GF-D8 (cell line): ENCODE data around the gene SH3BGRL2.

Experiments
- DNase-seq: peaks from one replicate; lab custom pipeline; 2025; lab: John Stamatoyannopoulos, UW

The SH3BGRL2 gene

DNA sequence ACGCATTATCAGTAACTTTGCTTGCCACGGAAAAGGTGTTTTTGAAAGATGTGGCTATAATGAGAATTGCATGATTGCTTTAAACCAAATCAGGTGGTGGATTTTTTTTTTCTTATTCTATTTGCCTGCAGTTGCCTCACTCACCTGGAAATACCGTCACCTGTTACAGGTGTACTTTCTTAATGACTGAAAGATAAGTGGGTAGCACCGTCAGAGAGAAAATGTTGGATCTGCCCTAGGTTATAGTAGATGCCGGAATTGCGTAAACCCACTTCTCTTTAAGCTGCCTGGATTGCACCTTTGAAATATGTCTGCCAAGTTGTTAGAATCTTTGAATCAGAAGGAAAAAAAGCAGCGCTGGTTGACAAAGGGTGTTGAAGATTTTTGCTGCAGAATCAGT lies 68.5 kb downstream of the SH3BGRL2 start:
- no peak for DNase-seq

DNA sequence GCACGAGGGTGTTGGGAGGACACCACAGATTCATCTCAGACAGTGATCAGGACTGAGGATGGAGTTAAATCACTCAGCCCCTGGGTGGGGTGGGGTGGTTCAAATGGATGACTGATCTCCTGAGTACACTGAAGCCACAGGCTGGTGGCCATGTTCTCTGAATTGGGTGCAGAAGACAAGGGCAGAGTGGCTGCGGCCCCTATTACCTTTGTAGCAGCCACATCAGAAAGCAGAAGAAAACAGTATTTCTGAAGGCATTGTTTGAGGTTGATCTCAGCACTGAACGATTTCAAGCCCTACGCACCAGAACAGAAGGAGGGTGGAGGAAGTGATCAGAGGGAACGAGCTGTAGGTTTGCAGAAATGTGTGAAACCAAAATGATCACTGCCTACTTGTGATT lies 71.6 kb downstream of the SH3BGRL2 start:
- DNase-seq: no peak

DNA sequence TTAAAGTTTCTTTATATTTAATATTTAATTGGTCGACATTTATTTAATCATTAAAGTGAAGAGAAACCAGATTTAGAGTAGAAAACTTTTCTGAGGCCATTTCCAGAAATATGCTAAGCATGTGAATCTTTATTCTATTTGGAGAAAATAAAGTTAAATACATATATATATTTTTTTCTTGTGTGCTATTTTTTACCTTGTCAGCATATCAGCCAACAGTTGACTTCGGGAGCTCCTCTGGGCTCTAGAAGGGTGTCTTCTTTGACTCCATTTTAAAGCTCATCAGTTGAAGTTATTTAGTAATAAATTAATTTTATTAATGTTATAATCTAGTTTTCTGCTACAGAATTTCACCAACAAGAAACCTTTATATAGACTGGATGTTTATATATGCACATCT lies 73.1 kb downstream of the SH3BGRL2 start:
- no peak for DNase-seq

DNA sequence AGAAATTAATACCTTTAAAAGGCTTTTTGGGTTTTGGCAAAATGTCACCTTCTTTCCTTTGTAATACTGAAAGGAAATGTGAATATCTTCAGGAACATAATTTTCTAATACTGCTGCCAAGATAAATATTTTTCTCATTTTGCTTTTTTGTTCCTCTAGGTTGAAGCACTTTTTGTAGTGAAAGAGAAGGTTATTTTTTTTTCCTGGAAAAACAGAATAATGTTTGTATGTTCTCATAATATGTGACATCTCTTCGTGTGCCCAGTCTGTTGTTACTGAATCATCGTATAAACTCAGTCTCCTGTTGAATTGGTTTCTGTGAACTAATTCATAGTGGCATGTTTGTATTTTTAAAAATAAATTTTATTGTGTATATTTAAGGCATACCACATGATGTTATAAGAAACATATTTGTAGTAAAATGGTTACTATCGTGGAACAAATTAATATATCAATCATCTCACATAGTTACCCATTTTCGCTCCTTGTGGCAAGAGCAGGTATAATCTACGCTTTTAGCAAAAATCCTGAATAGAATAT lies 74.4 kb downstream of the SH3BGRL2 start:
- DNase-seq: no peak

DNA sequence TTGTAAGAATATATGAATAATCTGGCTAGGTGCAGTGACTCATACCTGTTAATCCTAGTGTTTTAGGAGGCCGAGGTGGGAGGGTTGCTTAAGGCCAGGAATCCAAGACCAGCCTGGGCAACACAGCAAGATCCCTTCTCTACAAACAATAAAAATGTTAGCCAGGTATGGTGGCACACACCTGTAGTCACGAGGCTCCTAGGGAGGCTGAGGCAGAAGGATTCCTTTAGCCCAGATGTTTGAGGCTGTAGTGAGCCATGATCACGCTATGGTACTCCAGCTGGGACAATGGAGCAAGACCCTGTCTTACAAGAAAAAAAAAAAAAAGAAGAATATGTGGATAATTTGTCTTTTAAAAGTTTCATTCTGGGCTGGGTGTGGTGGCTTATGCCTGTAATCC lies 75.4 kb downstream of the SH3BGRL2 start:
- DNase-seq: no peak

DNA sequence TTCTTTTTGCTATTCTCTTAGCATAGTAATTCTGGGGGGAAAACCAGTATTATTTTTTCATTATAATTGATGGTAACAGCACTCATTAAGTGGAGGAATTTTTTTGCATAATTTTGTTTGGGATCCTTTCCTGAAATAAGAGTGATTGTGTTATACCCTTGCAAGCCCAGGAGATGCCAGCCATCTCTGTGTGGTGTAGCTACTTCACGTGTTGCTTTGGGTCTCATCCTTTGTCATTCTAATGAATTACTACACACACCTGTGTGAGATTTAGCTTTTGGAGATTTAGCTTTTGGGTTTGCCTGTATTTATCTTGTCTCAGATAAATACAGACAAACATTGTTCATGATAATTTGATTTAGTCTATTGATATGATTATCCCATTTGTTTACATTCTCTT lies 76.5 kb downstream of the SH3BGRL2 start:
- no peak for DNase-seq

DNA sequence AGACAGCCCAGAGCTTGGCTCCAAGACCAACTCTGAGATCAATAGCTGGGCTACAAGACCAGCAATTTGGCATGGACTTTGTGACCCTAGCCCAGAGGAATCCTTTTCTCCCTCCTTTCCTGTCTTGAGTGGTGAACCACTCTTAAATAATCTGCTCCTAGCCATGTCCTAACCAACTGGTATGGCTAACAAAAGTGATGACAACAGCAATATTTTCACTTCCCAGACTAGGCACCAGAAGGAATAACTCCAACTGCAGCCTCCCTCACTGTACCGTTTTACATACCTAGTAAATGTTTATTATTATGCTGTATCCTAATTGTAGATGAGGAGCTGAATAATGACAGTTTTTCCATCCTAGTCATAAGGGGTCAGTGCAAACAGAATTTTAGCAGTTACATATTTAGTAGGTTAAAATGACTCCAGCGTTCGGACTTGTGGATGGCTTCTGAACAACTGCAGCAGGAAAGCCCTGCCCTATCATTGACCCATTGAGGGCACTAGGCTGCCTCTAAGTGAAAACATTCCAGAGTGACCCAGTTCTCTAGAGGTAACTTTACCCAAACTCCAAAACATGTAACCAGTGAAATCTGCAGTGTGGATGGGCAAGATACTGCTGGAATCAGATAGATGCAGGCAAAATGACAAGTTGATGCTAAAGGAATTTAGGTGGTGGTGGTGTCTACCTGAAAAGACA lies 77.1 kb downstream of the SH3BGRL2 start:
- DNase-seq: no peak

DNA sequence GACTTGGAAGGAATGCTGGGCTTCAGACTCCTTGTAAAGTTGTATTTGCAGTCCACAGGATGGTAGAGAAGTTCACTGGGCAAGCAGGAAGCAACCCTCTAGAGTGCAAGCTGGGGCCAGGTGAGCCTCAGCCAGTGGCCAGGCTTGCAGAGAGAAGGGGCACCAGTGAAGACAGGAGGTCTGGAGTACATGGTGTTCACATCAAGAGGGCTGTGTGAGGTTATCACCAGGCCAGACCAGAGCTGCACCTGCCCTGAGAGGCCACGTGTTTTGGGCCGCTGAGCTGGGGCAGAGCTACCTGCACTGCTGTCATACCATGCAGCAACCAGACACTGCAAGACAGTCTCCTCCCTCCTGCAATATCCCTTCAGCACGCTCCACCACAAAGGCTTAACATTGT lies 79.0 kb downstream of the SH3BGRL2 start:
- no peak for DNase-seq

DNA sequence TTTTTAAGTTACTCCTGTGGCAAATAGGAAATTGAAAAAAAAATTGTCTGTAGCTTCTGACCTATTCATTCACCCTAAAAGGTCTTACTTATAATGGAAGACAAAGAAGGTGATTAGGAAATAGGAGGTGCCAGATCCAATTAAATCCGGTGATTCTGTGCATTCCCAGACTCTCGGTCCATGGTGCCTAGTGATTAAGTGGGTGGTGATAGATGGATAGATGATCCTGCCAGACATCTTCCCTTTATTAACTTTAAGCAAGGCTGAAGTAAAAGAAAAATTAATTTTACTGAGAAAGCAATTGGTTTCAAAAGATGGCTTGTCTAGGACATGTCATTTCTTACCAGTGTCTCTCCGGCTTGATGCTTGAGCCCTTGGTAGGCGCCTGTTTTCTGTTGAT lies 80.0 kb downstream of the SH3BGRL2 start:
- no peak for DNase-seq

DNA sequence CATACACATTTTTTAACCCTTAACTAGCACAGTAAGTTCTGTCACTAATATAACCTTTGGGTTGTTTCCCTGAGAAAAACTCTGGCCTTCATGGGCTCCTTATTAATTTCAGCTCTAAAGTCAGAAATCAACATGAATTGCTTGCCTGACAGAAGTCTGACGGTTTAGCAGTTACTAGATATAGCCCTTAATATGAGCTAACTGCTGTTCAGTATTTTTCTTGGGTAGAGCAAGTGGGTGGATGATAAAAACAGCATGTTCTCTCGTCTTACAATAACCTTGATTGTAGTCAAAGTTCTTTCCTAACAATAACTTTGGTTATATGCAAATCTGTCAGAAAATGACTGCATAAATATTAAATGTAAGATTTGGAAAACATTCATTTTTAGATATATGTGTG lies 81.0 kb downstream of the SH3BGRL2 start:
- no peak for DNase-seq

DNA sequence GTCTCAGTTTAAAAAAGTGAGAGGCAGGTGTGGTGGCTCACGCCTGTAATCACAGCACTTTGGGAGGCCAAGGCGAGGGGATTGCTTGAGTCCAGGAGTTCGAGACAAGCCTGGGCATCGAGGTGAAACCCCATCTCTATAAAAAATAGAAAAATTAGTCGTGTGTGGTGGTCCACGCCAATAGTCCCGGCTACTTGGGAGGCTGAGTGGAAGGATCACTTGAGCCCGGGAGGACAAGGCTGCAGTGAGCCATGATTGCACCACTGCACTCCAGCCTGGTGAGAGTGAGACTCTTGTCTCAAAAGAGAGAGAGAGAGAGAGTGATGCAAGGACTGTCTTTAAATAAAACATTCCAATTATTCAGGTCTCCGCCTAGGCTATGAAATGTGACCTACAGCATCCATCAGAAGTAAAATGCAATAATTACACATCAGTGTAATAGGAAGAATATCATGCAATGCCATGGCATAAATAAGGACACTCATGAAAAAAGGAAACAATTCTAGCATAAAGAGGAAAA lies 81.5 kb downstream of the SH3BGRL2 start:
- DNase-seq: no peak

DNA sequence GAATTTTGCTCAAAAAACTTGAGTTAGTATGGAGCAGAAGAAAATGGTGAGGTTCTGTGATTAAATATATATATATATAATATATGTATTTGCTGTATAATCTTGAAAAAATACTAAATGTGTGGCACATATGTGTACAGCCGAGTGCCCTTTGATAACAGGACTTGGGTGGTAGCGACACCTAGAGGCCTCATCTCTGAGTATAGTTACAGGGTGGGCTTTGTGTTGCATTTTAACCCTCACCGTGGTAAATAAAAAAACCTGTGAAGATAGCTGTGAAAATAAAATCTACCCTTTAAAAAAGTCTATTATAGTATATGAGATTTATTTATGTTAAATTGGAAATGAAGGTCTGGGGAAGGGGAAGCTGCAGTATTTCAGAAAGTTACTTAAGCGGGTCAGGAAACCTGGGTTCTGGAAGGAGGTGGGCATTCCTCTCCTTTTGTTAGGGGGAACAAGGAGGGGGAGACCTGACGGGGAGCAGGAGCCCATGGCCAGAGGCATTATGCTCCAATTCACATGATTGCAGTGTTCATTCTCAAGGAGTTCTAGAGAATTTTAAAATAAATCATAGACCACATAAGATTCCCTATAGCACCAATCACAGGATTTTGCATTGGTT lies 82.7 kb downstream of the SH3BGRL2 start:
- DNase-seq: no peak

DNA sequence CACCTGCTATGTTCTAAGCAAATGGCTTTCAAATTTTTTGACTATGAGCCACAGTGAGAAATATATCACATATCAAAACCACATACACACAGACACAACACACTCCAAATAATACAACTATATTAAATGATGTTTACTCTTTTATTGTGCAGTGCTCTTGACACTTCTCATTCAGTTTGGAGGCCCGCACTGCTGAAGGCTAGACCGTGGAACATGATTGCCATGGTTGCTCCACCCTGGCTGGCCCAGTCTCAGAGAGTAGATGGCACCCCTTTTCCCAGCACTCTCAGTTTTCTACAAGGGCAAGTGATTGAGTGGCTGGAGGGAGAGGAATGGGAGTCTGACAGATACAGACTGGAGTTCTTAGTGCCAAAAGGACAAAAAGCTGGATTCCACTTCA lies 86.9 kb downstream of the SH3BGRL2 start:
- no peak for DNase-seq

DNA sequence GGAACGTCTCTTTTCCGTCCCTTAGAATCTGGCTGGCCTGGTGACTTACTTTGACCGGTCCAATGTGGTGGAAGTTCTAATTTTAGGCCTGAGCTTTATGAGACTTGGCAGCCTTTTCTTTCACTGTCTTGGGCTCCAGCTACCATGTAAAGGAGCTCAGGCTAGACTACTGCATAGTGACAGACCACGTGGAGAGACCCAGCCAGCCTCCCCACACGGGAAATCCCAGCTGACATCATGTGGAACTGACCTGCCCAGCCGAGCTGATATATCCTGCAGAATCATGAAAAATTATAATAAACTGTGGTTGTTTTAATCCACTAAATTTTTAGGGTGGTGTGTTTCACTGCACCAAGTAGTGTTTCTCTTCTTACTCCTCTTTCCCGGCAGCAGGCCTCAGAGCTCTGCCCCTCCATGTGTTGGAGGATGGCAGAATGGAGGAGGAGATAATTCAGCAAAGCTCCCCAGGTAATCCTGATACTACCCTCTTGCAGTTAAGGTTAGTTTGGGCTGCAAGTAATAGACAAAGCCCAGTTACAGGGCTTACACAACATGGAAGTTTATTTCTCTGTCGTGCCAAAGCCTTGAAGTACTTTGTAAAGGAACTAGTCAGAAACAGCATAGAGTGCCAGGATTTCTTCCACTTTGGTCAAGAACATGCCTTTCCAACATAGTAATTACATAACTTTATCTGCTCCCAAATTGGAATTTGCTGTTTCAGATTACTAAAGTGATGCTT lies 87.5 kb downstream of the SH3BGRL2 start:
- no peak for DNase-seq

DNA sequence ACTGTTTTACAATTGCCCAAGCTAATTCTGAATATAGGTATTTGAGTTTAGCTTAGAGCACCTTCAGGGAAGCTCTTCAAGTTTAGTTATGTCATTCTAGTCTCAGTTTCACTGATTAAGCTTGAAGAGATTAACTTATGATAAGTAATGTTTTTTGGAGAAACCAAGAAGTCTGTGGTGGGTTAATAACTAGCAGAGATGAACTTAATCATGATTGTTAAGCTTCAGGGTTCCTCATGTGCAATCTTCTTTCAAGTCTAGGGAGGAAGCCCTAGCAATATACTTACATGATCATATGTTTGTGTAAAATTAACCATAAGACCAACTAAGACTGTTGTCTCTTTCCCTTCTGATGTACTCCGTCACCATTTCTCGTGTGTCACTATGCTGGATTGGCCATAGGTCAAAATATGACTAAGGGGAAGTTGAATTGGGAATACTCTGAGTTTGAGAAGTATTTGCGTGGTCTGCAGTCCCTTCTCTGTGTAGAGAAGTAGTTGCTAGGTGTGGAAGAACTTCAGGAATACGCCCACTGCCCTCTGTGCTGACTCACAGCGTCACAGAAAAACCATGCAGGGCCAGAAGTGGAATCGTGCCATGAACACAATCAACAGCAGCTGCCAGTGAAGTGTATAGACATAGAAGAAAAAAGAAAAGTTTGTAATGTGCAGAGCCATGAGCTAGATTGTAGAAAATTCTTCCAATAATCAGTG lies 88.3 kb downstream of the SH3BGRL2 start:
- no peak for DNase-seq

DNA sequence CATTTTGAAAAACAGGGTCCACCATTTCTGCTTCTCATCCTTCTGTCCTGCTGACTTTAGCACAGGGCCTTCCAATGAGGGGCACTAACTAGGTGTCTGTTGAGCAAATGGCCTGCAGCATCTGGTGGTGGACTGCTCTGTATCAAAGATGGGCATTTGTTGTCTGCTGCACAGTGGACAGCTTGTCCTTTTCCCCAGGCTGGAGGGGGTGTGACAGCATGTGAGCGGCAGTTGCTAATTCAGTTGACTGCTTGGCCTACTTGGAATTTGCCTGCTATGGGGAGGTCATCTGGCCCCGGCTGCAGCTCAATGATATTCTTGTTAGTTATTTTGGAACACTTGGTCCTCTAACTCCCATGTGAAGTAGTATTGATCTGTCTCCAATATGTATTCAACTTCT lies 93.7 kb downstream of the SH3BGRL2 start:
- no peak for DNase-seq

DNA sequence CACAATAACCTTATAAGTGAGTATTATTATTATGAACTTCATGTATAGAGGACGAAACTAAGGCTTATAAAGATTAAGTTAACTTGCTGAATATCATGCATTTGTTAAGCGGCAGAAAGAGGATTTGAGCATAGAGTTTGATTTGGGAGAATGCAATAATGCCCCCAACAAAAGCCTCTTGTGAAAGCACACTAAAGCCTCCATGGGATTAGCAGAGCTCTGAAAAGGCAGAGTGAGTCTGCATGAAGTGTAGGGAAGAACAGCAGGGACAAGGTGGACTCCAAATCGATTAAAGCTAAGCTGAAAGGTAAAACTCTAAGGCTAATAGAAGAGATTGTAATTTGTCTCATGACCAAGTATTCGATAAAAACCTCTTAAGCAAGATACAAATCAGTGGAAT lies 100.3 kb downstream of the SH3BGRL2 start:
- DNase-seq: no peak

DNA sequence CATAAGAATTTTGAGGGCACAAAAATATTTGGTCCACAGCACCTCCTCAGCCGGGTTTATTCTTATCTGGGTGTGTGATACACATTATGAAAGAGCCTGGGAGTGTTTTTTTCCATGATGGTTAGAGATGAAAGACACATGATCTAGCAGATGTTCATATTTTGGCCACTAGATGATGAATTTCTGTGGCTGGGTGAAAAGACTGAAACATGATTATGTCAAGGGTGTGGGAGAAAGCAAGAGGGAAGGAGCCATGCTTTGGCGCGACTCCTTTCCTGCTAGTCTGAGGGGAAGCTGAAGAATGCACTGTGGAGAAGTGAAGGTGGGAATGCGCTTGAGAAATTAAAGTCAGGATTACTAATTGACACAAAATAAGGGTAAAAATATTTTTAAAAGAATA lies 102.3 kb downstream of the SH3BGRL2 start:
- no peak for DNase-seq

DNA sequence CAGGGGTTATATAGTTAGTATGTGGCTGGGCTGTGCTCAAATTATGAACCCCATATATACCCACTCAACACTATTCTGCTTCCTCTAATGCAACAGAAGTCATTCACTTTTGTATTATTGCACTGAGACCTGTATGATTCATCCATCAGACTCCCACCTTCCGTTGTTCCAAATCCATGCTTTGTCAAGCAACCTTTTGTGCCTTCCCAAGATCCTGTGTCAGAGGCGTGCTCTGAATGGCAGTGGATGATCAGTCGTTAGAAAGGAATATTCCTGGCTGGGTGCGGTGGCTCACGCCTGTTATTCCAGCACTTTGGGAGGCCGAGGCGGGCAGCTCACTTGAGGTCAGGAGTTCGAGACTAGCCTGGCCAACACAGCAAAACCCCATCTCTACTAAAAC lies 103.2 kb downstream of the SH3BGRL2 start:
- no peak for DNase-seq

DNA sequence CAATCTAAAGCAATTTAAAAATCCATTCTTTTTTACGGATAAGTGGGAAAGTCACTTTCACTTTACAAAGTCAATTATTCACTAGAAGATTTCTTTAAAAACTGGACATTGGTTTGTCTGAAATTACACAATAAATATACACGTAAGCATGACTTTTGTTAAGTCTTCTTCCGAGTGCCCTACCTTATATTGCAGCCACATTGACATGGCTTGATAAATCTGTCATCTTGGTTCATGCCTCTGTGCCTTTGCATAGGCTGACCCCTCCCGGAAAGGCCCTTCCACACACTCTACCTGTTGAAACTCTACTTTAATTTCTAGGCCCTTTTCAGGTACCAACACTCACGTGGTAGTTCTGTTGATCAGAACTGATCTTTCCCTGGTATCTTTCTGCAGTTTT lies 104.1 kb downstream of the SH3BGRL2 start:
- DNase-seq: no peak

DNA sequence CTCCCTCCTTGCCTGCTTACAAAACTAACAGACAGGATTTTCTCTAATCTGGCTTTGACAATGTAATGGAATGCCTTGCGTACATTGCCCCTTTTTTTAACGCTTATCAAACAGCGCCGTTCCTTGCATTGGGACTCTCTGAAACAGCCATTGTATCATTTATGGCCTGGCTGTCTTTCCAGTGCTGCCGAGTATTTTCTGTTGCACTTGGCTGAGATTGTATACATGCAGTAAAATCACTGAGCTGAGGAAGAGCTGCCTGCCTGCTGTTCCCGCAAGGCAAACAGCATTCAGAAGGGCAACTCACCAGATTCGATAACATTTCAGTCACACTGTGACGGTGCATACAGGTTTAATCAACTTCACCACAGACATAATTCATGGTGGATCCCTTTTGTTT lies 106.0 kb downstream of the SH3BGRL2 start:
- no peak for DNase-seq

DNA sequence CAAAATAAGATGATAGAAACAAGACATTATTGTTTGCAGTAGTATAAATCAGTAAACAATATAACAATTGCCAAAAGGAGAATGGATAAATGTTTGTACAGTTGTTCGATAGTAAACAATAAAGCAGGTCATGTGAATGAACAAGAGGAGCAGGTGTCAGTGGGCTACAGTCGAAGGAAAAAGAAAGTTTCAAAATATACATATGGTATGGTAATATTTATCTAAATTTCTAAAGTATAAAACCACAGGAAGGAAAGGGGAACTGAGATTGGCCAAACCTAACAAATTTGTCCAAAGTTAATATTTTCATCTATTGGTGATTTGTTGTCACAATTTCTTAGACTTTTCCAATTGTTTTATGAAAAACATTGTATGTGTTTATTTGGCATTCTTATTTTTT lies 110.9 kb downstream of the SH3BGRL2 start:
- no peak for DNase-seq
